GM12878 (cell line): Measurements from ENCODE around the gene FLOT1. TPM values are rescaled to one million over a fixed set of nuclear protein-coding genes. Genes with fewer than 3 reads are reported as not detected.
A peak's percentile ranks its signal among the peaks of the same experiment; 100 is the strongest.

Source experiments
- ATAC-seq: fragments of 200-7000 bp; cut with Tn5 transposase; 3 replicates; pipeline ENCODE4 v1.9.1; 2020; ENCODE audit warnings: mild to moderate bottlenecking, moderate library complexity
- BruUV-seq: library from RNA; stranded (reverse); fragments of 400-500 nt; replicated peaks from 2 replicates; lab custom pipeline; 2021; lab: Mats Ljungman, UMichigan
- CTCF ChIA-PET: fragments of 300-600 bp; sonication (Branson Sonifier 250); formaldehyde crosslinking; extraction: SDS; loops from one replicate; lab custom pipeline; 2021; ENCODE audit warnings: inconsistent platforms; lab: Yijun Ruan, JAX
- POLR2A ChIA-PET: fragments of 350-600 bp; formaldehyde crosslinking; extraction: SDS; loops from one replicate; lab custom pipeline; 2021; ENCODE audit warnings: inconsistent platforms; lab: Charles Lee
- RAD21 ChIA-PET: fragments of 300-600 bp; sonication (Branson Sonifier 250); formaldehyde crosslinking; loops from one replicate; lab custom pipeline; 2023; ENCODE audit warnings: antibody characterized with exemption; ENCODE audit not compliant: unreplicated experiment; lab: Charles Lee
- SMC1A ChIA-PET: fragments of 300-600 bp; sonication (Branson Sonifier 250); formaldehyde crosslinking; loops from one replicate; lab custom pipeline; 2023; ENCODE audit not compliant: unreplicated experiment, uncharacterized antibody; lab: Charles Lee
- DNase-seq: peaks from one replicate; pipeline ENCODE4 v3.0.0-alpha.2; 2011; ENCODE audit warnings: low read depth, low spot score
- FAIRE-seq: peaks from 3 replicates; lab custom pipeline; 2011; peaks lifted over from hg19 to GRCh38; lab: Jason Lieb, UNC
- H2AFZ ChIP-seq: 2 replicates; pipeline ENCODE4 v1.6.0; 2011; ENCODE audit warnings: low read depth, low read length, control low read depth; ENCODE audit not compliant: control insufficient read depth
- H3K27ac ChIP-seq: 2 replicates; pipeline ENCODE4 v1.5.1; 2011; ENCODE audit warnings: control low read depth; ENCODE audit not compliant: control insufficient read depth, insufficient read depth
- H3K27me3 ChIP-seq, 2 experiments: replicated peaks in 1 of 2; 2 replicates each; pipeline versions ENCODE4 v1.6.0 to v1.6.1; 2011; ENCODE audit warnings: low read length in 1 of 2; ENCODE audit not compliant: control insufficient read depth in 2 of 2, insufficient read depth in 2 of 2
- H3K36me3 ChIP-seq, 2 experiments: 2 replicates each; pipeline ENCODE4 v1.5.1; 2011; ENCODE audit warnings: low read length in 1 of 2; ENCODE audit not compliant: control insufficient read depth in 2 of 2, insufficient read depth in 2 of 2
- H3K4me1 ChIP-seq: 2 replicates; pipeline ENCODE4 v1.6.1; 2011; ENCODE audit warnings: mild to moderate bottlenecking, low read length, moderate library complexity, mixed read lengths; ENCODE audit not compliant: control insufficient read depth, insufficient read depth
- H3K4me2 ChIP-seq: 2 replicates; pipeline ENCODE4 v1.6.0; 2011; ENCODE audit warnings: control low read depth; ENCODE audit not compliant: control insufficient read depth, insufficient read depth
- H3K4me3 ChIP-seq: fragments of 200-600 bp; sonication (generic); 2 replicates; pipeline ENCODE4 v1.5.1; 2016
- H3K79me2 ChIP-seq: 2 replicates; pipeline ENCODE4 v1.6.0; 2011; ENCODE audit warnings: low read length; ENCODE audit not compliant: control insufficient read depth, insufficient read depth
- H3K9ac ChIP-seq: 2 replicates; pipeline ENCODE4 v1.8.0; 2011; ENCODE audit warnings: low read length, control low read depth, mixed read lengths; ENCODE audit not compliant: control insufficient read depth, insufficient read depth
- H3K9me3 ChIP-seq: replicated peaks from 3 replicates; pipeline ENCODE4 v1.5.1; 2011; ENCODE audit warnings: mild to moderate bottlenecking, low read length; ENCODE audit not compliant: control insufficient read depth, insufficient read depth
- H4K20me1 ChIP-seq: 2 replicates; pipeline ENCODE4 v1.6.0; 2011; ENCODE audit not compliant: control insufficient read depth, insufficient read depth
- BCL11A ChIP-seq: IDR thresholded peaks from 2 replicates; pipeline ENCODE4 v1.6.1; 2011; ENCODE audit warnings: low read depth, low read length
- BHLHE40 ChIP-seq, 2 experiments: fragments of 450-650 bp in 1 of 2; IDR thresholded peaks; 2 replicates each; pipeline ENCODE4 v1.6.1; 2011 to 2017; ENCODE audit warnings: low read depth in 2 of 2, borderline replicate concordance in 1 of 2, improper control_type of control experiment in 1 of 2, low read length in 1 of 2, mild to moderate bottlenecking in 1 of 2
- EGR1 ChIP-seq, 2 experiments: IDR thresholded peaks; 1 replicate in 1 of 2; 2 replicates in 1 of 2; pipeline ENCODE4 v1.6.1; 2011 to 2012; ENCODE audit warnings: low read depth in 2 of 2, low read length in 2 of 2, borderline replicate concordance in 1 of 2, mild to moderate bottlenecking in 1 of 2, moderate library complexity in 1 of 2
- HDGF ChIP-seq: fragments of 450-650 bp; IDR thresholded peaks from 2 replicates; pipeline ENCODE4 v1.6.1; 2016; ENCODE audit warnings: antibody characterized with exemption
- IKZF2 ChIP-seq, 2 experiments: fragments of 450-650 bp; IDR thresholded peaks; 2 replicates each; pipeline ENCODE4 v1.6.1; 2017; ENCODE audit warnings: mild to moderate bottlenecking in 2 of 2, moderate library complexity in 2 of 2
- NBN ChIP-seq: fragments of 450-650 bp; IDR thresholded peaks from 2 replicates; pipeline ENCODE4 v1.6.1; 2016
- NR2C1 ChIP-seq: fragments of 450-650 bp; IDR thresholded peaks from 2 replicates; pipeline ENCODE4 v1.6.1; 2017; ENCODE audit warnings: antibody characterized with exemption, mild to moderate bottlenecking, moderate library complexity
- POLR2A ChIP-seq: IDR thresholded peaks from 2 replicates; pipeline ENCODE4 v1.6.1; 2011; ENCODE audit warnings: low read depth, mild to moderate bottlenecking, low read length
- SMC3 ChIP-seq: IDR thresholded peaks from 2 replicates; pipeline ENCODE4 v1.6.1; 2011; ENCODE audit warnings: low read length, improper control_type of control experiment, borderline replicate concordance
- SPI1 ChIP-seq: IDR thresholded peaks from 2 replicates; pipeline ENCODE4 v1.6.1; 2011; ENCODE audit warnings: low read depth, mild to moderate bottlenecking, low read length, moderate library complexity, borderline replicate concordance; ENCODE audit not compliant: insufficient read depth
- STAT1 ChIP-seq: fragments of 450-650 bp; conservative IDR thresholded peaks from 2 replicates; pipeline ENCODE4 v1.6.1; 2014; ENCODE audit warnings: antibody characterized with exemption, mild to moderate bottlenecking
- YY1 ChIP-seq: IDR thresholded peaks from 2 replicates; pipeline ENCODE4 v1.6.1; 2011; ENCODE audit warnings: low read depth, mild to moderate bottlenecking, low read length
- WGBS: methylation state at CpG from one replicate; pipeline ENCODE4 v1.1.6; 2016; ENCODE audit warnings: low lambda C conversion rate; ENCODE audit not compliant: insufficient replicate concordance, insufficient coverage; ENCODE audit errors: missing lambda C conversion rate; 5-methylcytosine and 5-hydroxymethylcytosine counted together
- in situ Hi-C: fragments of 300-500 bp; cut with MboI; formaldehyde crosslinking; loops from 9 replicates; pipeline ENCODE4 v1.14.3; 2018; ENCODE audit warnings: mixed read lengths
- intact Hi-C: fragments of 100-400 bp; cut with micrococcal nuclease; formaldehyde crosslinking; loops from one replicate; pipeline ENCODE4 v1.14.2; 2022; ENCODE audit not compliant: unreplicated experiment
- polyA plus RNA-seq, 11 experiments: library from polyadenylated mRNA; depleted of rRNA in 4 of 11; unstranded in 6 of 11; stranded (reverse) in 5 of 11; fragments of >200 nt; fragmentation: Nextera tagmentation in 4 of 11; fragmentation: Illumina TruSeq in 1 of 11; extraction: Ambion mirVana in 4 of 11; extraction: Trizol in 1 of 11; gene quantifications; 1 replicate in 1 of 11; 2 replicates in 10 of 11; pipeline versions ENCODE4 v1.2.1 to v1.2.3, GENCODE V29; 2011 to 2016; ENCODE audit warnings: inconsistent platforms in 2 of 11, missing spikeins in 2 of 11, low read depth in 1 of 11
- total RNA-seq, 4 experiments: library from RNA; depleted of rRNA in 3 of 4; stranded (reverse); fragments of >200 nt in 3 of 4; fragmentation: Illumina TruSeq in 1 of 4; extraction: Trizol in 1 of 4; gene quantifications; 2 replicates each; pipeline versions ENCODE4 v1.2.1 to v1.2.3, GENCODE V29; 2013 to 2021
- TF ChIP-seq, protein P1 (sequence below): fragments of 450-650 bp; IDR thresholded peaks from 2 replicates; pipeline ENCODE4 v1.6.1; 2016; ENCODE audit warnings: mild to moderate bottlenecking
- TF ChIP-seq, protein P2 (sequence below): fragments of 450-650 bp; conservative IDR thresholded peaks from 2 replicates; pipeline ENCODE4 v1.6.1; 2017; ENCODE audit warnings: mild to moderate bottlenecking, moderate library complexity
- TF ChIP-seq, protein P3 (sequence below): IDR thresholded peaks from 2 replicates; pipeline ENCODE4 v1.6.1; 2011; ENCODE audit warnings: borderline replicate concordance, low read depth, mild to moderate bottlenecking, moderate library complexity, low read length; ENCODE audit not compliant: insufficient read depth, poor library complexity, severe bottlenecking
- TF ChIP-seq, protein P4 (sequence below): fragments of 450-650 bp; IDR thresholded peaks from 2 replicates; pipeline ENCODE4 v1.6.1; 2016; ENCODE audit warnings: mild to moderate bottlenecking

The FLOT1 gene
- total and polyA plus RNA-seq, 10 of the 15 experiments (the other 5 are each of a cell fraction or from before 2014, with no cell fraction given) = 12.3 to 153 (median 112) TPM

DNA sequence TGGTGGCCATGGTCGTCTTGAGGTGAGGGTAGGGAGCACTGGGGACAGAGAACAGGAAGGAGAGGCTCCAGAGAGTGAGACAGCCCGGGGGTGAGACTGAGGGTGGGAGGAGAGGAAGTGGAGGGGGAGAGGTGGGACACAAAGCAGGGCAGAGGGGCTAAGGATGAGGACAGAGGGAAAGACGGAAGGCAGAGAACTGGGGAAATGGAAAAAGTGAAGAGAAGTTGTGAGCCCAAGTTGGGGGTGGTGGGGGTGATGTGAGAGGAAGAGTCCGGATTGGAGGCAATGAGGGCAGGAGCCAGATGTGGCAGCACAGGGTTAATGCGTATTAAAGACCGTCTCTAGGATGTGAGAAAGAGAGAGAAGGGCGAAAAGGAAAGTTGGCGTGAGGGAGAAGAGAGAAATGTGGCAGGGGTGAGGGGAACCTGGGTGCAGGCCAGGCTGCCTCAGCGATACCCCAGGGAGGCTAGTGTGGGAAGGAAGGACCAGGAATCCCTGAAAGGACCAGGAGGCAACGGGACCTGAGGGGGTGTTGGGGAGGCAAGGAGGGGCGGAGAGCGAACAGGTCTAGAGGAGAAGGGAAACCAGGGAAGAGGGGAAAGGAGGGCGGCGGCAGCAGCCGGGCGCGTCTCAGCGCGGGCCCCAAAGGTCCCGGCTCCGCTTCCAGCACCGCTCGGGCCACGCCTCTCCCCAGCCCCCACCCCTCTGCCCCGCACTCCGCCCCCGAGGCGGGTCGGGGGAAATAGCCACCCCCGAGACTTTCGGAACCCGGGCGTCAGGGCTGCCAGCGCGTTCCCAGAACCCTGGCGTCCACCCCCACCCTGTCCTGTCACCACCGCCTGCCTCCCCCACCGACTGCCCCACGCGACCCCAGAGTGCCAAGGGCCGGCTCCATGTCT, 56.2 kb downstream of the FLOT1 start, which contains the start of gene PPP1R18:
PPP1R18 (minus strand) TSS at position 637 of the 899 bp plus-strand sequence; CDS start at position 10, 627 bp downstream.
- SMC1A ChIA-PET = interaction anchor here (11.3 kb wide), 1 partner anchor 38 kb away, joined by 265 read pairs; the partner anchor contains the start of genes MDC1 and TUBB
- peak within 1 kb of the TSS; percentile 38 for H2AFZ ChIP-seq
- TF ChIP-seq, protein P1, sequence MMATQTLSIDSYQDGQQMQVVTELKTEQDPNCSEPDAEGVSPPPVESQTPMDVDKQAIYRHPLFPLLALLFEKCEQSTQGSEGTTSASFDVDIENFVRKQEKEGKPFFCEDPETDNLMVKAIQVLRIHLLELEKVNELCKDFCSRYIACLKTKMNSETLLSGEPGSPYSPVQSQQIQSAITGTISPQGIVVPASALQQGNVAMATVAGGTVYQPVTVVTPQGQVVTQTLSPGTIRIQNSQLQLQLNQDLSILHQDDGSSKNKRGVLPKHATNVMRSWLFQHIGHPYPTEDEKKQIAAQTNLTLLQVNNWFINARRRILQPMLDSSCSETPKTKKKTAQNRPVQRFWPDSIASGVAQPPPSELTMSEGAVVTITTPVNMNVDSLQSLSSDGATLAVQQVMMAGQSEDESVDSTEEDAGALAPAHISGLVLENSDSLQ = no peak
- peak; percentile 40 to 47; a peak in 3 of 4 replicates for TF ChIP-seq IKZF2 (IDR thresholded peaks at IDR 0.05)
- TF ChIP-seq NR2C1 = no peak
- peak; percentile 13 for TF ChIP-seq POLR2A
- TF ChIP-seq, protein P2, sequence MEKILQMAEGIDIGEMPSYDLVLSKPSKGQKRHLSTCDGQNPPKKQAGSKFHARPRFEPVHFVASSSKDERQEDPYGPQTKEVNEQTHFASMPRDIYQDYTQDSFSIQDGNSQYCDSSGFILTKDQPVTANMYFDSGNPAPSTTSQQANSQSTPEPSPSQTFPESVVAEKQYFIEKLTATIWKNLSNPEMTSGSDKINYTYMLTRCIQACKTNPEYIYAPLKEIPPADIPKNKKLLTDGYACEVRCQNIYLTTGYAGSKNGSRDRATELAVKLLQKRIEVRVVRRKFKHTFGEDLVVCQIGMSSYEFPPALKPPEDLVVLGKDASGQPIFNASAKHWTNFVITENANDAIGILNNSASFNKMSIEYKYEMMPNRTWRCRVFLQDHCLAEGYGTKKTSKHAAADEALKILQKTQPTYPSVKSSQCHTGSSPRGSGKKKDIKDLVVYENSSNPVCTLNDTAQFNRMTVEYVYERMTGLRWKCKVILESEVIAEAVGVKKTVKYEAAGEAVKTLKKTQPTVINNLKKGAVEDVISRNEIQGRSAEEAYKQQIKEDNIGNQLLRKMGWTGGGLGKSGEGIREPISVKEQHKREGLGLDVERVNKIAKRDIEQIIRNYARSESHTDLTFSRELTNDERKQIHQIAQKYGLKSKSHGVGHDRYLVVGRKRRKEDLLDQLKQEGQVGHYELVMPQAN = peak; percentile 17; the same call in 1 of the 2 replicates
- 0 out of 2 replicates have a peak, but pooled peaks have one; percentile 1 for TF ChIP-seq SMC3
- TF ChIP-seq HDGF = peak; percentile 98
- TF ChIP-seq BHLHE40 (IDR thresholded peaks at IDR 0.05; ENCODE audit: borderline replicate concordance in 1 of 2, low read depth in 2 of 2, low read length in 1 of 2) = peak in 1 of 2 experiments; percentile 7; a peak in 1 of 4 replicates
- TF ChIP-seq, protein P3, sequence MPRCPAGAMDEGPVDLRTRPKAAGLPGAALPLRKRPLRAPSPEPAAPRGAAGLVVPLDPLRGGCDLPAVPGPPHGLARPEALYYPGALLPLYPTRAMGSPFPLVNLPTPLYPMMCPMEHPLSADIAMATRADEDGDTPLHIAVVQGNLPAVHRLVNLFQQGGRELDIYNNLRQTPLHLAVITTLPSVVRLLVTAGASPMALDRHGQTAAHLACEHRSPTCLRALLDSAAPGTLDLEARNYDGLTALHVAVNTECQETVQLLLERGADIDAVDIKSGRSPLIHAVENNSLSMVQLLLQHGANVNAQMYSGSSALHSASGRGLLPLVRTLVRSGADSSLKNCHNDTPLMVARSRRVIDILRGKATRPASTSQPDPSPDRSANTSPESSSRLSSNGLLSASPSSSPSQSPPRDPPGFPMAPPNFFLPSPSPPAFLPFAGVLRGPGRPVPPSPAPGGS = peak; percentile 61
- TF ChIP-seq BCL11A = no peak
- no peak for TF ChIP-seq STAT1
- peak; percentile 80 for TF ChIP-seq NBN
- TF ChIP-seq, protein P4, sequence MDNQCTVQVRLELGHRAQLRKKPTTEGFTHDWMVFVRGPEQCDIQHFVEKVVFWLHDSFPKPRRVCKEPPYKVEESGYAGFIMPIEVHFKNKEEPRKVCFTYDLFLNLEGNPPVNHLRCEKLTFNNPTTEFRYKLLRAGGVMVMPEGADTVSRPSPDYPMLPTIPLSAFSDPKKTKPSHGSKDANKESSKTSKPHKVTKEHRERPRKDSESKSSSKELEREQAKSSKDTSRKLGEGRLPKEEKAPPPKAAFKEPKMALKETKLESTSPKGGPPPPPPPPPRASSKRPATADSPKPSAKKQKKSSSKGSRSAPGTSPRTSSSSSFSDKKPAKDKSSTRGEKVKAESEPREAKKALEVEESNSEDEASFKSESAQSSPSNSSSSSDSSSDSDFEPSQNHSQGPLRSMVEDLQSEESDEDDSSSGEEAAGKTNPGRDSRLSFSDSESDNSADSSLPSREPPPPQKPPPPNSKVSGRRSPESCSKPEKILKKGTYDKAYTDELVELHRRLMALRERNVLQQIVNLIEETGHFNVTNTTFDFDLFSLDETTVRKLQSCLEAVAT = peak; percentile 74; the same call in 1 of the 2 replicates
- peak; percentile 21 for TF ChIP-seq YY1
- TF ChIP-seq EGR1 (IDR thresholded peaks at IDR 0.05; ENCODE audit: borderline replicate concordance in 1 of 2, low read depth in 2 of 2, low read length in 2 of 2) = peak in 1 of 2 experiments; percentile 84; a peak in 2 of 3 replicates
- TF ChIP-seq SPI1 = 0 out of 2 replicates have a peak, but pooled peaks have one; percentile 24

More for the DNA sequence above, 56.2 kb downstream of the FLOT1 start, which contains the start of gene PPP1R18:
- ChIA-PET CTCF (interaction anchor here (0.7 to 9.5 kb wide), 3 partner anchors 14 to 197 kb away, joined by 3 to 487 read pairs (median 5); partner anchors contain the start of genes DHX16, MDC1 and TUBB), POLR2A (interaction anchor here (9.5 kb wide), 1 partner anchor 34 kb away, joined by 200 read pairs; the partner anchor contains the start of genes MDC1 and TUBB), RAD21 (interaction anchor here (8.0 to 14.2 kb wide), 2 partner anchors 34 to 47 kb away, joined by 209 to 232 read pairs; partner anchors contain the start of genes MDC1 and TUBB)
- Histone ChIP-seq H3K9me3 (no peaks in the 10 kb centered on the region), H3K4me1 (peaks cover 15% of the 10 kb centered on the region), H3K79me2 (peaks cover 94% of the 10 kb centered on the region), H3K27me3 (no peaks in the 10 kb centered on the region), H3K4me2 (peak within 1 kb of the TSS; percentile 70), H3K4me3 (peak within 1 kb of the TSS; percentile 100), H3K27ac (peak within 1 kb of the TSS; percentile 96), H3K9ac (peak within 1 kb of the TSS; percentile 94), H4K20me1 (no peaks in the 10 kb centered on the region), H3K36me3 (no peaks in the 10 kb centered on the region; a peak in 1 of 4 replicates)
- DNase-seq (no peak), ATAC-seq (peak; percentile 57), FAIRE-seq (no peak)
- intact Hi-C loops = loop anchor here (2.0 kb wide), 1 partner anchor 73 kb away; no protein-coding TSS in a partner anchor
- in situ Hi-C loops = no loop called here
- BruUV-seq = no TSS peak
- WGBS = under 1% methylated on average over 26 of the region's 41 CpGs
